SK-N-SH treated with all-trans-retinoic acid at 6 μM for 48 hours (cell line): ENCODE results near the gene TRIL.

Experiments
- RARB ChIP-seq: fragments of 250-450 bp; sonication (Bioruptor Pico); IDR thresholded peaks from 2 replicates; pipeline ENCODE4 v1.8.0; 2021; ENCODE audit warnings: mild to moderate bottlenecking, moderate library complexity
- ZC3H10 ChIP-seq: fragments of 250-450 bp; sonication (Bioruptor Pico); IDR thresholded peaks from 2 replicates; pipeline ENCODE4 v1.5.1; 2021; ENCODE audit warnings: mild to moderate bottlenecking, moderate library complexity
- ZFP3 ChIP-seq: fragments of 250-450 bp; sonication (Bioruptor Pico); IDR thresholded peaks from 2 replicates; pipeline ENCODE4 v1.5.0; 2020; ENCODE audit warnings: mild to moderate bottlenecking, moderate library complexity
- TF ChIP-seq, protein P1 (sequence below): fragments of 250-450 bp; sonication (Bioruptor Pico); IDR thresholded peaks from 2 replicates; pipeline ENCODE4 v1.8.0; 2020; ENCODE audit warnings: mild to moderate bottlenecking, moderate library complexity, borderline replicate concordance

DNA sequence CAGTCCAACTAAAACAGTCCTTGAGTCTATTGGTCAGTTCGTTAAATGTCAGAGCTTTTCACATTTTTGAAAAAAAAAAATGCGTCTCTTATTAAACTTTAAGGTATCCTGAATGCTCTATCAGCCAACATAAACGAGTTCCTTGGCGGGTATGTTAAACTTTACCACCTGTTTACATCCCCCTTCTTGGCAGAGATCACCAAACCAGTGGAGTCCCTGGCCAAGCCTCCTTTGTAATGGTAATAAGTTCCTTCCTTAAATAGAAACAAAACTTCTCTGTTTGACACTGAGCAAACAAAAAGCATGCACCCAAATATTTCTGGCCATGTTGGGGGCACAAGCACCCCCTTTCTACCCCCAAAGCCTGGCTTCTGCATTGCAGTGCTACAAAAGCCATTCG is 3.2 kb downstream of the TRIL start:
- TF ChIP-seq RARB (CRISPR knock-in tag) (no peak), ZFP3 (no peak), ZC3H10 (CRISPR knock-in tag) (no peak)
- TF ChIP-seq, protein P1, sequence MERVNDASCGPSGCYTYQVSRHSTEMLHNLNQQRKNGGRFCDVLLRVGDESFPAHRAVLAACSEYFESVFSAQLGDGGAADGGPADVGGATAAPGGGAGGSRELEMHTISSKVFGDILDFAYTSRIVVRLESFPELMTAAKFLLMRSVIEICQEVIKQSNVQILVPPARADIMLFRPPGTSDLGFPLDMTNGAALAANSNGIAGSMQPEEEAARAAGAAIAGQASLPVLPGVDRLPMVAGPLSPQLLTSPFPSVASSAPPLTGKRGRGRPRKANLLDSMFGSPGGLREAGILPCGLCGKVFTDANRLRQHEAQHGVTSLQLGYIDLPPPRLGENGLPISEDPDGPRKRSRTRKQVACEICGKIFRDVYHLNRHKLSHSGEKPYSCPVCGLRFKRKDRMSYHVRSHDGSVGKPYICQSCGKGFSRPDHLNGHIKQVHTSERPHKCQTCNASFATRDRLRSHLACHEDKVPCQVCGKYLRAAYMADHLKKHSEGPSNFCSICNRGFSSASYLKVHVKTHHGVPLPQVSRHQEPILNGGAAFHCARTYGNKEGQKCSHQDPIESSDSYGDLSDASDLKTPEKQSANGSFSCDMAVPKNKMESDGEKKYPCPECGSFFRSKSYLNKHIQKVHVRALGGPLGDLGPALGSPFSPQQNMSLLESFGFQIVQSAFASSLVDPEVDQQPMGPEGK (CRISPR knock-in tag), result no peak
